Inflammatory macrophage (primary cell): Measurements from ENCODE around the gene DDIT4L.
A peak's percentile ranks its signal among the peaks of the same experiment; 100 is the strongest.
"Not testable (repeated sequence)": the region's sequence is repeated elsewhere in the genome, so short reads cannot be mapped to it uniquely, and the experiment has no call there.

Source experiments
- DNase-seq, 2 donors: peaks; one replicate each; pipeline ENCODE4 v3.0.0-alpha.2; 2020 to 2022
- total RNA-seq, 18 experiments: gene quantifications; one replicate each; lab custom pipeline; 2026; ENCODE audit warnings: mixed read lengths in 6 of 18, inconsistent platforms in 2 of 18; lab: John Stamatoyannopoulos, UW

Gene DDIT4L, protein sequence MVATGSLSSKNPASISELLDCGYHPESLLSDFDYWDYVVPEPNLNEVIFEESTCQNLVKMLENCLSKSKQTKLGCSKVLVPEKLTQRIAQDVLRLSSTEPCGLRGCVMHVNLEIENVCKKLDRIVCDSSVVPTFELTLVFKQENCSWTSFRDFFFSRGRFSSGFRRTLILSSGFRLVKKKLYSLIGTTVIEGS
- 0.03 to 4.6 (median 0.96) reads per million in 18 experiments for total RNA-seq

DNA sequence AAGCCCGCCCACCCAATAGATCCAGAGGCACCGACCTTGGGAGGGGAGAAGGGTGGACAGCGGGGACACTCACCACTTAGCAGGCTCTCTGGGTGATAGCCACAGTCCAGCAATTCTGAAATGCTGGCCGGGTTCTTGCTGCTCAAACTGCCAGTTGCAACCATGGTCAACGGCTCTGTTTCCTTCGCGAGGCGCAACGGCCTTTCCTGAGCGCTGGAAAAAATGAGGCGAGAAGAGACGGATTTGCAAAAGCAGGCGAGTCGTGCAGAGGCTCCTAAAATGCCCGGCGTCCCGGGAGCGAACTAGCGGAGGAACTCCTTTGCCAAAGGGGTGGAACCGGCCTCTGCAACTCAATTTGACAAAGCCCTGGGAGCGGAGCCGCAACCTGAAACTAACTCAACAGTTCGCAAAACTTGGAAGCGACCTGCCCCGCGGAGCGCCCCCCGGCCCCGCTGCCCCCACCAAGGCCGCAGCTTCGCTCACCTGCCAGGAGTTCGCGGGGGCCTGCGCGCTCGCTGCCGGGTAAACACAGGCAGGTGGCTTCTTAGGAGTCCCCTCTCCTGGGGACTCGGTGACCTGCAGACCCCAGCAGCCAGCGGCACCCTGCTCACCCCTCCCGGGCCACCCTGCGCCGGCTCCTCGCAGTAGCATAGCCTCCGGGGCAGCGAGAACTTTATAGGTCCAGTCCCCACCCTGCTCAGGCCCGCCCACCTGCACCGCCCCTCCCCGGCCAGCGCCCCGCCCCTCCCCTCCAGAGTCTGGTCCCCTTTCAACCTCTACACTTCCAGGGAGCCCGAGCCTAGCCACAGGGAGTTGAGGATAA, at the start of gene DDIT4L:
Gene DDIT4L, minus strand, starts transcription at position 649 of the 823 bp plus-strand sequence. Its CDS starts 485 bp downstream, at position 164.
- peak in 1 of 2 donors; percentile 7 for DNase-seq

DNA sequence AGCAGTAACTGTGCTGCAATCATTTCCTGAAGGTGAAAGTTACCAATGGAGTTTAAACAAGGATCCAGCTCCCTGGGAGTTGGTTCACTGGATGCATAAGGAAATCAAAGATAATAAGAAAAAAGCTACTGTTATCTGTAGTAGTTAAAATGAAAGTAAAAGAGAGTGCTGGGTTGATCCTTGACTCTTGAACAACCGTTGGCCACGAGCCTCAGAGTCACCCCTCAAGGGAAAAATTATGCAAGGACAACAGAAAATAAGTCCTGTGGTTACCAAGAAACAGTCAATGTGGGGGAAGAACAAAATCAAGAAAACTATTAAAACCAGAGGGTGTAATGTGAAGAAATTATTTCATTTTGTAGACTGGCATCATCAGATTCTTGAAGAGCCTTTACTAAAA, 49.7 kb upstream of the DDIT4L start:
- DNase-seq = no peak

DNA sequence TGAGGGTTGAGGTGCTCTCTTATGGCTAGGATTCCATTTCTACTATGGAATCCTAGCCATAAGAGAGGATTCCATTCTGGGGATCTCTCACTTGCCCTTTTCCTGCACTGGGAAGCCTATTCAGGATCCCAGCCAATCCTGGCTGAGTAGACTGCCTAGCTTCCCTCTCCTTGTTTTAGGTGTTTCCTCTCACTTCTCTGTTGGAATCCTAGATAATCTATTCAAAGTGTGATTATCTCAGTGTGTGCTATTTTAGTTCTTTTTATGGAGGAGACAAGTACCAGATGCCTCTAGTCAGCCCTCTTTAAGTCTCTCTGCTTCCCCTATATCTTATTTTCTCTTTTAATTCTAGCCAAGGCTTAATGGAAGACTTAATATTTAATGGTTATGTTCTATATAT, 34.5 kb upstream of the DDIT4L start:
- DNase-seq = no peak

DNA sequence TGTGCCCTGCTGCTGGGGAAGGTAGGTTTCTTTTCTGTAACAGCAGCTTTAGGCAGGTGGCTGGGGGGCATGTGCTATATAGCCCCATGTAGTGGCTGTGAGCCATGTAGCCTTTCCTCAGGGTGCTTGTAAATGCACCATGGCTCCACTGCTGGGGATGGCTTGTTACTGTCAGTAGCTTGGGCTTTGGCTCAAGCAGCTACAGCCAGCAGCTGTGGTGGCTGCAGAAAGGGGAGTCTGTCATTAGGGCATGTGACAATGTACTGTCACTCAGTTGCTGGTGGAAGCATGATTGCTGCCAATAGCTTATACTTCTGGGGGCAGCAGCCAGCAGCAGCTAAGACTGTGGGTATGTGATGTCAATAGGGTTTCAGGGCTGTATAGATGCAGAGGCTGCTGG, 33.9 kb upstream of the DDIT4L start:
- no peak for DNase-seq

DNA sequence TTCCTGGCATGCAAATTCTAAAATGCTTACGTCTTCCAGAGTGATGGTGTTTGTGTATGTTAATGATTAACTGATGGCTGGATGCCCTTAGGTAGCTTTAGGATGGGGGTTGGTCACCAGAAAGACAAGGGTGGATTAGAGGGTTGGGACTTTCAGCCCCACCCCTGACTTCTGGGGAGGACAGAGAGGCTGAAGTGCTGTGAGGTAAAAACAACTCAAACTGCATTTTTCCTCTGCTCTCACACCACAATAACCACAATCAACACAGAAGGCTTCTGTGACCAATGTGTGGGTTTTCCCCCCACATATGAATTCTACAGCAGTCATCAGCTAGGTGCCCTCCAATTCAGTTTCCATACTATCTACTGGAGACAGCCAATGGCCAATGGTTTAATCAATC, 18.7 kb upstream of the DDIT4L start:
- no peak for DNase-seq

DNA sequence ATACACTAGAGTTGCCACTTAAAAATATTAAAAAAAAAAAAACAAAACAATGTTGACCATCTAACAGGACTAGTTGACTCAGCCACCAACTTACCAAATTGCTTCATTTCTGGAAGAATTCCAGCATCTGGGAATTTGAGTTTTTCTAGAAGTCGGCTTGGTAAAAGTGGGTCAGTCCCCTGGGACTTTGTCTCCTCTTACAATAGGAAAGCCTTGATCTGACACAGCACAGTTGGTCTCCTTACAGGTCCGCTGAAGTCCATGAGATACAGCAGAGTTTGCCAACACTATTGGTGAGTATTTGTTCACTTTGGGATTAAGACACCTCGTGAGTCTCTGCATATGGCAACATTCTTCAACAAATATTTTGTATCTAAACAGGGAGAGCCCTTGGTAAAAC, 18.2 kb upstream of the DDIT4L start:
- no peak for DNase-seq

DNA sequence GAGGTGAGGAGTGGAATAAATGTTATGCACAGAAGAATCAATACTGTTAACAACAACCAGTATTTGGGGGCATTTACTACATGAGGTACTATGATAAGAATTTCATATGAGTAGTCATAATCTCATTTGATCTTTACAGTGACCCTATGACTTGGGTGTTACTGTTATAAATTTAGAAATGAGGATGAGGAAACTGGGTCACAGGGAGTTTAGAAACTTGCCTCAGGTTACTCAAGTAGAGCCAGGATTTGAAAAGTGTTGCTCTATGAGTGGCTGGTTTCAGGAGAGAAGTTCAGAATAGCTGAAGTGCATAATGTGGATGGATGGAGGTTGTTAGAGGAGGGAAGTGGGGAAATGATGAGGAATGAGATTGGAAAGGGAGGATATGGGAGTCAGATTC, 16.6 kb upstream of the DDIT4L start:
- no peak for DNase-seq

DNA sequence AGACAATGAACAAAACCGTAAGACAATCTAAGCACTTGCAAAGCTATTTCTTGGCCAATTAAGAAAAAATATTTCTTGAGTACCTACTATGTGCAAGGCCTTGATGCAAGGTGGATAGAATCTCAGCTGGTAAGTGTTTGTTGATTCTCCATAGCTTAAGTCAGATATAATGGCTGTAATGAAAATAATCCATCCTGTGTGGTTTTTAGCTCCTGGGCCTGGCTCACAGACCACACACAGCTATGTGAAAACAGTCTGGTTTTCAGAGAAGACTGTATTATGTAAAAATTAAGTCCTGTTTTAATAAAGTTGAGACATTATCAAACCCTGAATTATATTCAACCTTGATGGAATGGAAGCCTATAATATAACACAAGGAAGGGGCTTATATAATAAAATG, 7.8 kb upstream of the DDIT4L start:
- no peak for DNase-seq

DNA sequence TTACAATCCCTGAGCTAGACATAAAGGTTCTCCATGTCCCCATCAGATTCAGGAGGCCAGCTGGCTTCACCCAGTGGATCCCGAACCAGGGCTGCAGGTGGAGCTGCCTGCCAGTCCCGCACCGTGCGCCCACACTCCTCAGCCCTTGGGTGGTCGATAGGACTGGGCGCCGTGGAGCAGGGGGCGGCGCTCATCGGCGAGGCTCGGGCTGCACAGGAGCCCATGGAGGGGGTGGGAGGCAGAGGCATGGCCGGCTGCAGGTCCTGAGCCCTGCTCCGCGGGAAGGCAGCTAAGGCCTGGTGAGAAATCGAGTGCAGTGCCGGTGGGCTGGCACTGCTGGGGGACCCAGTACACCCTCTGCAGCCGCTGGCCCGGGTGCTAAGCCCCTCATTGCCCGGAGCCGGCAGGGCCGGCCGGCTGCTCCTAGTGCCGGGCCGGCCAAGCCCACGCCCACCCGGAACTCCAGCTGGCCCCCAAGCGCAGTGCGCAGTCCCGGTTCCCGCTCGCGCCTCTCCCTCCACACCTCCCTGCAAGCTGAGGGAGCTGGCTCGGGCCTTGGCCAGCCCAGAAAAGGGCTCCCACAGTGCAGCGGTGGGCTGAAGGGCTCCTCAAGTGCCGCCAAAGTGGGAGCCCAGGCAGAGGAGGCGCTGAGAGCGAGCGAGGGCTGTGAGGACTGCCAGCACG, 6.3 kb upstream of the DDIT4L start:
- DNase-seq = not testable (repeated sequence)

DNA sequence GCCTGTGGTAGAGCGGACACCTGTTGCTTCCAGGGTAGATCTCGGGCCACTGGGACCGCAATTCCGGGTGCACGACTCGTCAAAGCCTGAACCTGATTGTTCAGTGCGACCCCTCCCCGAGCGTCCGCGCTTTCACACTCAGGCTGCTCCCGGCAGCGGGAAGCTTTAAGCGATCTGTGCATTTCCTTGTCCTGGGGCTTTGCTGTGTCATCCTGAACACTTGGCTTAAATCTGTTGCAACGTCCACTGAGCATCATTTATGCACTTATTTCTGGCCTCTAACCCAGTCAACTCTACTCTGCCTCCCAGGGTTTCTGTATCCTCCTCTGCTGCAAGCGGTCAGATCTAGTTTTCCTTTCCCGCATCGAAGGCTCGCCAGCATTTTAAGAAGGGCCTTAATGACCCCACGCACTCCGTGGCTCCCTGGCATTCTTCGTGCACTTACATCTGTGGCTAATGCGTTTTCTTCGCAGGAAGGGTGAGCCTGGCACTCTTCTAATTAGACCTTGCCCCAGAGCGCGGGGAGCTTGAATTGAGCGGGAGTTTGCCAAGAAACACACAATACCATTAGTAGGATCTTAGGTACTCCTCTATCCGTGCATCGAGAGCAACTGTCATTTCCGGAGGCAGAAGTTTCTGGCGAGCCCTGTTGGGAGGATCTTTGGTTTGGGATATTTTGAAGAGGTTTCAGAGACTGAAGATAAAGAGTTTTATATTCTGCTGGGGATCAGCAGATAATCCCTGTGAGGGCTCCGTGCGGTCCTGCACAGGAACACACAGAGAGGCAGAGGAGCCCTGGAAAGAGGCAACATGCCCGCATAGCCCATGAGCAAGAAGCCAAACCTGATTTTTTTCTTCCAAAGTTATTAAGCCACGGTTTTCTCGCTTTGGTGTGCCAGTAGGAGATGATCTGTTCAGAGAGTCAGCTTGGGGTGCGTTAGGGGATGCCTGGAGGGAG, 654 bp upstream of the DDIT4L start:
- no peak for DNase-seq

DNA sequence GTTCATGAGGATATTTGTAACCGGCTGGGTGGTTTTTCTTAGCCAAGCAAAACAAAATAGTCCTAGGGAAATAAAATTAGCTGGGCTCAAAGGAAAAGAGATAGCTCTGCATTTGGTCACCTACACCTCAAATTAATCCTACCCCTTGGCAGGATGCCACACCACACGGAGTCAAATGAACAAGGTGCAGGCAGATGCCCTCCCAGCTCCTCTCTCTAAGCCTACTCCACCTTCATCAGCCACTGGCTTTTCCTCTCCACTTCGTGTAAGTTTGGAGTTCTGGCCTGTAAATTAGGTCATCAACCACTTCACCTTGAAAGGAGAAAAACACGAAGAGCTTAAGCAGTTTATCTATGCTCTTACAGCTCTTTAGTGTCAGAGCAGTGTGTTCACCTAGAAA, 1.4 kb downstream of the DDIT4L start:
- DNase-seq = no peak

DNA sequence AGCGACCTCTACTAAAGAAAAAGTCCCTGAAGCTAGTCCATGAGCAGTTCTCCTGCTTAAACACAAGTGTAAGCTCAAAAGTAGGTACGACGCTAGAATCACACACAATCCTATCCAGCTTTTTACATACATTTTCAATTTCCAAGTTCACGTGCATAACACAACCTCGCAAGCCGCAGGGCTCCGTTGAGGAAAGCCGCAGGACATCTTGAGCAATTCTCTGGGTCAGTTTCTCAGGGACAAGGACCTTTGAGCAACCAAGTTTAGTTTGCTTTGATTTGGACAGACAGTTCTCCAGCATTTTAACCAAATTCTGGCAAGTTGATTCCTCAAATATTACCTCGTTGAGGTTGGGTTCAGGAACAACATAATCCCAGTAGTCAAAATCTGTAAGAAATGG, 2.5 kb downstream of the DDIT4L start:
- no peak for DNase-seq

DNA sequence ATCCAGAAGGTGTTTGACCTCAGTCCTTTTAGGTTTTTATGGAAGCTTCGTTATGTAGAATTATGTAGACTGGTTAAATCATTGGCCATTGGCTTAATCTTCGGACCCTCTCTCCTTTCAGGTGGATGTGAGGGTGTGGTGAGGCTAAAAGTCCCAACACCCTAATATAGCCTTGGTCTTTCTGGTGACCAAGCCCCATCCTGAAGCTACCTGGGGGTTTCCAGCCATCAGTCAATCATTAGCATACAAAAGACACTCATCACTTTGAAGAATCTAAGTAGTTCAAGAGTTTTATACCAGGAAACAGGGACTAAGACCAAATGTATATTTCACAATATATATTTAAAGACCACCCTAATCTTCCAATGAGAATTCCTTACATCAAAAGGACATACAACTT, 5.5 kb downstream of the DDIT4L start:
- no peak for DNase-seq

DNA sequence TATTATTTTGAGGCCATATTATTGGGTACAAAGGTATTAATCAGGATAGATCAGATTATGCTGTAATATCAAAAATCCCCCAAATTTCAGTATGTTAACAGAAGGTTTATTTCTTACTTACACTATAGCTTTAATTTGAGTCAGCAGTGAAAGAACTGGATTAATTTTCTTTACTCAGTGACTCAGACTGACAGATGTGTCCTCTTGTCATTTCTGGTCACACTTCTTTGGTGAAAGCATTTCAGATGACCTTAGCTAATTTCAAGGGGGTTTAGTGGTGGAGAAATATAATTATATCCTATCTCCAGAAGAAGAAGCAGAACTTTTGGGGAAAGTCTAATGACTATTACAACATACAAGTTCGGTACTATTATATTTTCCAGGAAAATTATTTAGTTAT, 12.4 kb downstream of the DDIT4L start:
- no peak for DNase-seq

DNA sequence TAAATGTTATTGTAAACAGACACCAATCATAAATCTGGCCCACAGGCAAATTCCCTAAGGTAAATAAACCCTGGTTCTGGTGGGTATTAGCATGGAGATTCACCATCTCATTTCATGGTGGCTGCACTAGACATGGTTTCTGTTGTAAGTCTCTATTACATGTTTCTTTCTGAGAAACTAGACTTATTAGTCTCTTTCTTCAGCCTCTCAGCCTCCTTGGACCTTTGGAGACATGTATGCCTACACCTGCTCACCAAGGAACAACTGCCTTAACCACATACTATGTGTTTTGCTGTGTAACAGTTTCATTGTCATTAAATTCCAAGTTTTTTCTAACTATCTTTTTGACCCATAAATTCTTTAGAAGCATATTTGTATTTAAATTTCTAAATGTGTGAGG, 13.1 kb downstream of the DDIT4L start:
- no peak for DNase-seq

DNA sequence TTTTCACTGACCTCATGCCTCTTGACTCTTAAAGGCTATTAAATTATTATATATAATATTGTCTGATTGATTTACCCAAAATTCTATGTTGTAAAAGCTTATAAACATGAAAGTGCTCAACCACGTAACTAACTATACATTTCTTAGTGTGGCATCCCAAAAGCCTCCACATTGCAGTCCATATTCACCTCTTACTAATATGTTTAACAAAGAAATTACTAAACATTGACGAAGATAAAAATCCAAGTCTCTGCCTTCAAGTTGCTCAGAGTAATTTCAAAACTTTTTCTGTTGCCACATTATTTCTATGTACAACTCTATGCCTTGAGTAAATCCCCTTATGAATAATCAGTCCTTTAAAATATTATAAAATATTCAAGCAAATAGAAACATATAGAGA, 14.4 kb downstream of the DDIT4L start:
- no peak for DNase-seq

DNA sequence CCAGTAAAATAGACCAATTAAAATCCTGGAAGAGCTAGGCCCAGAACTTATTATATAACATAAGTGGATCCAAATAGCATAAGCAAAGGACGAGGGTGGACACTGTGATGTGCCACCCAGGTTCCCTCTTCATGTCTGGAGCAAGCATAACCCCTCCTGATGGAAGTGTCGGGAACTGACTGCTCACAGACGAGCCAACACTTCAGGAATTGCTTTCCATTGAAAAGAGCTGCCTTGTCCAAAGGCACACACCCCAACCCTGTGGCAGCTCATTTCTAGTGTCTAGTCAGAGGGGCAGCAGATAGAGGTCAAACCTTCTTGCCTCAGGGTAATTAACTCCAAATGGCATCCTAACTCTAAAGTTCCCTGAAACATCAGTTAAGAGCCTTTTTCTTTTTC, 15.3 kb downstream of the DDIT4L start:
- DNase-seq = no peak

DNA sequence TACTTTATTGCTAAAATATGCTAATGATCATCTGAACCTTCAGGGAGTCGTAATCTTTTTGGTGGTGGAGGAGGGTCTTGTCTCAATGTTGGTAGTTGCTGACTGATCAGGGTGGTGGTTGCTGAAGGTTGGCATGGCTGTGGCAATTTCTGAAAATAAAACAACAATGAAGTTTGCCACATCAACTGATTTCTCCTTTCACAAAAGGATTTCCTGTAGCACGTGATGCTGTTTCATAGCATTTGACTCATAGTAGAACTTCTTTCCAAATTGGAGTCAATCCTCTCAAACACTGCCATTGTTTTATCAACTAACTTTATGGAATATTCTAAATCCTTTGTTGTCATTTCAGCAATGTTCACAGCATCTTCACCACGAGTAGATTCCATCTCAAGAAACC, 19.3 kb downstream of the DDIT4L start:
- DNase-seq = no peak

DNA sequence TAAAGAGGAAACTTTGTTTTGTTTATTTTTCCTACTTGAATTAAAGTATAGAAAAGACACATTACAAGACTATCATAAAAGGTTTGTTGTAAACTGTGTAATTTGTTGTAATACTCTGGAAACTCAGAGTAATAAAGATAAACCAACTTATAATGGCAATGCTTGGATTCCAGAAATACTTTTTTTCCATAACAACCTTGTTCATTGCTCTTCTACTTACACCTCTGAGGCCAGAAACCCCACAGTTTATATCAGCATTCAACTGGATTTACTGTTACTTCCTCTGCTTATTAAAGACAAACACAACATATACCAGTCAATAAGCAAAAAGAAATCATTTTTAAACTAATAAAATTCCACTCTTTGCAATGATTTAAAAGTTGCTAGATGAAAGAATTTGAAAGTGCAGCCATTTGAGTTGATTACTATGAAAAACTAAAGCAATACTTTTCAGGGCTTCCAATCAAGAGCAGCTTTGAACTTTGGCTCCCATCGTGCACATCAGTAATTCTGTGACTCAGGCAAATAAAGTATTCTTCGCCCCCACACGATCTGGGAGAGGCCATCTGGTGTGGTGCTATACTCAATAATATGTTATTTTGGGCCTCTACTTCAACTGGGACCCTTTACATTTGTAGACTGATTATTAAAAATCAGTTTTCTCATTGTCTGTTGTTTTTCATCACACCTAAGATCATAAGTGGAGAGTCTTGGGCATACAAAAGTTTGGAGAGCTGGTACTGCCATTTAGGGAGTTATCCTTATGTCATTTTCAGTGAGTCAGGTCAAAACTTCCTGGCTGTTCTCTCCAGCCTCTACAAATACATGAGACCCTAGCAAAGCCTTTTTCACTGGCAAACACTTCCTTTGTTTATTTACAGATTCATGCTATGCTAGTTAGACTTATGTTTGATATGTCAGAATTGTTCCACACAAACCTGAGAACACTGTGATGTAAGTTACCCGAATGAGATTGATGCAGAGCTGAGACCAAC, 20.5 kb downstream of the DDIT4L start:
- DNase-seq = no peak

DNA sequence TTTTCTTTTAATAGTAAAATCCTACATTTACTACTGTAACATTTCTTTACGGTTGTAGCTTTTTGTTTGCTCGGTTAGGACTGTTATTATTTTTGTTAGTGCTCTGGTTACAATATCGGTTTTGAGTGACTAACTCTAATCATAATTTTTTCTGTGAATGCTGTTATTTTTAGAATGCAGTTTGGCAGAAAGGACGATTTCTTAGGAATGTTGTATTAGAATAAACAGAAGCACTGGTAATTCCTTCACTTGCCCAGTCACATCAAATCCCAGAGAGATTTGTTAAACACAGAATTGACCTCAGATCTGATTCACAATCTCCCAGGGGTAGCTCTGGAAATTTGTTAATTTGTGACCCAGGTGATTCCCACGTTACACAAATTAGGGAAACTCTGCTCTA, 21.7 kb downstream of the DDIT4L start:
- no peak for DNase-seq

DNA sequence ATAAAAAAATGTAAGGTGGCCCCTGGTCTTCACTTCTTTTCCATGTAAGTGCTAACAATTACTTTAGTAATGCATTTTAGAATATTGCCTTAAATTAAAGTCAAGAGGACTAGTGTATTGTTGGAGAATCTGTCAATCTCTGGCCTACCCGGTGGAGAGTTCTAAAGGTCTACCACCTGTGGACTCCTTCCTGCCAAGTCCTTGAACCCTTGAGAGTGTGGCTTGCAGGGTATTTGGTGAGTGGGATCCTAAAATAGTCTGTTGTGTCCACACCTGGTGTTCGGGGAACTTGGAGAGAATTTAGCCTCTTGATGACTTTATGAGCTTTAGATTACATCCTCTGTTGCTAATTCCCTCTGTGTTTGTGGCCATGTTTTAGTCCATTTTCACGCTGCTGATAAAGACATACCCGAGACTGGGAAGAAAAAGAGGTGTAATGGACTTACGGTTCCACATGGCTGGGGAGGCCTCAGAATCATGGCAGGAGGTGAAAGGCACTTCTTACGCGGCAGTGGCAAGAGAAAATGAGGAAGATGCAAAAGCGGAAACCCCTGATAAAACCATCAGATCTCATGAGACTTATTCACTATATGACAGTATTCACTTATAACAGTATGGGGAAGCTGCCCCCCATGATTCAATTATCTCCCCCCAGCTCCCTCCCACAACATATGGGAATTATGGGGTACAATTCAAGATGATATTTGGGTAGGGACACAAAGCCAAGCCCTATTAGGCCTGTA, 23.8 kb downstream of the DDIT4L start:
- no peak for DNase-seq
